ENCODE results near the gene ASPHD2.

Gene ASPHD2

DNA sequence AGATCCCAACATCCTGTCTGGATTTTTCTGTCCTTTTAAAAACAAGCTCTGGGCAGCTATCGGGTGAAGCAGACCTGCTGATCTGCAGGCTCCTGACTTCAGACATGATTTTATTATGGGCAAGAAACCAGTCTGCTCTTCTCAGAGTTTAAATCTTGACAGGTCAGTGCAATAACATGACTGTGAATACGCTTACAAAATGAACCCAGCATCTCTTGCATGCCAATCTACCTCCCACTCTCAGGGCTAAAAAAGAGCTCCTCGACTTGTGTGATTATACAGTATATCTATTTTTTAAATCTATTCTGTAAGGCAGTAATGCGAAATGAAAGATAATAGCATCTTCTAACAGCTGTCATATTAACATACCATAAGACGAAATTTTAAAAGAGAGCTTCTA is 18.7 kb upstream of the ASPHD2 start:
- no peaks in the 10 kb centered on the region for H3K27me3 ChIP-seq (ENCODE audit: insufficient read depth, poor library complexity, severe bottlenecking)
- H3K27ac ChIP-seq (replicated peaks), result no peak overlapping the region
- TF ChIP-seq GABPA (IDR thresholded peaks at IDR 0.05; ENCODE audit: low read depth), result no peak
- TF ChIP-seq SPI1 (IDR thresholded peaks at IDR 0.05; ENCODE audit: borderline replicate concordance, low read depth), result no peak
- TF ChIP-seq, protein P1, sequence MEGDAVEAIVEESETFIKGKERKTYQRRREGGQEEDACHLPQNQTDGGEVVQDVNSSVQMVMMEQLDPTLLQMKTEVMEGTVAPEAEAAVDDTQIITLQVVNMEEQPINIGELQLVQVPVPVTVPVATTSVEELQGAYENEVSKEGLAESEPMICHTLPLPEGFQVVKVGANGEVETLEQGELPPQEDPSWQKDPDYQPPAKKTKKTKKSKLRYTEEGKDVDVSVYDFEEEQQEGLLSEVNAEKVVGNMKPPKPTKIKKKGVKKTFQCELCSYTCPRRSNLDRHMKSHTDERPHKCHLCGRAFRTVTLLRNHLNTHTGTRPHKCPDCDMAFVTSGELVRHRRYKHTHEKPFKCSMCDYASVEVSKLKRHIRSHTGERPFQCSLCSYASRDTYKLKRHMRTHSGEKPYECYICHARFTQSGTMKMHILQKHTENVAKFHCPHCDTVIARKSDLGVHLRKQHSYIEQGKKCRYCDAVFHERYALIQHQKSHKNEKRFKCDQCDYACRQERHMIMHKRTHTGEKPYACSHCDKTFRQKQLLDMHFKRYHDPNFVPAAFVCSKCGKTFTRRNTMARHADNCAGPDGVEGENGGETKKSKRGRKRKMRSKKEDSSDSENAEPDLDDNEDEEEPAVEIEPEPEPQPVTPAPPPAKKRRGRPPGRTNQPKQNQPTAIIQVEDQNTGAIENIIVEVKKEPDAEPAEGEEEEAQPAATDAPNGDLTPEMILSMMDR (IDR thresholded peaks at IDR 0.05; ENCODE audit: insufficient read depth, low read length), result no peak
- TF ChIP-seq, protein P2, sequence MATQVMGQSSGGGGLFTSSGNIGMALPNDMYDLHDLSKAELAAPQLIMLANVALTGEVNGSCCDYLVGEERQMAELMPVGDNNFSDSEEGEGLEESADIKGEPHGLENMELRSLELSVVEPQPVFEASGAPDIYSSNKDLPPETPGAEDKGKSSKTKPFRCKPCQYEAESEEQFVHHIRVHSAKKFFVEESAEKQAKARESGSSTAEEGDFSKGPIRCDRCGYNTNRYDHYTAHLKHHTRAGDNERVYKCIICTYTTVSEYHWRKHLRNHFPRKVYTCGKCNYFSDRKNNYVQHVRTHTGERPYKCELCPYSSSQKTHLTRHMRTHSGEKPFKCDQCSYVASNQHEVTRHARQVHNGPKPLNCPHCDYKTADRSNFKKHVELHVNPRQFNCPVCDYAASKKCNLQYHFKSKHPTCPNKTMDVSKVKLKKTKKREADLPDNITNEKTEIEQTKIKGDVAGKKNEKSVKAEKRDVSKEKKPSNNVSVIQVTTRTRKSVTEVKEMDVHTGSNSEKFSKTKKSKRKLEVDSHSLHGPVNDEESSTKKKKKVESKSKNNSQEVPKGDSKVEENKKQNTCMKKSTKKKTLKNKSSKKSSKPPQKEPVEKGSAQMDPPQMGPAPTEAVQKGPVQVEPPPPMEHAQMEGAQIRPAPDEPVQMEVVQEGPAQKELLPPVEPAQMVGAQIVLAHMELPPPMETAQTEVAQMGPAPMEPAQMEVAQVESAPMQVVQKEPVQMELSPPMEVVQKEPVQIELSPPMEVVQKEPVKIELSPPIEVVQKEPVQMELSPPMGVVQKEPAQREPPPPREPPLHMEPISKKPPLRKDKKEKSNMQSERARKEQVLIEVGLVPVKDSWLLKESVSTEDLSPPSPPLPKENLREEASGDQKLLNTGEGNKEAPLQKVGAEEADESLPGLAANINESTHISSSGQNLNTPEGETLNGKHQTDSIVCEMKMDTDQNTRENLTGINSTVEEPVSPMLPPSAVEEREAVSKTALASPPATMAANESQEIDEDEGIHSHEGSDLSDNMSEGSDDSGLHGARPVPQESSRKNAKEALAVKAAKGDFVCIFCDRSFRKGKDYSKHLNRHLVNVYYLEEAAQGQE (IDR thresholded peaks at IDR 0.05; ENCODE audit: insufficient replicate concordance, low read depth), result no peak
- no peak for TF ChIP-seq POLR2AphosphoS5 (IDR thresholded peaks at IDR 0.05; ENCODE audit: low read depth)
- DNase-seq (ENCODE audit: low read depth in 1 of 2, low spot score in 1 of 2), result no peak
- H3K4me3 ChIP-seq (replicated peaks; ENCODE audit: insufficient read depth, low read length), result no peak overlapping the region

DNA sequence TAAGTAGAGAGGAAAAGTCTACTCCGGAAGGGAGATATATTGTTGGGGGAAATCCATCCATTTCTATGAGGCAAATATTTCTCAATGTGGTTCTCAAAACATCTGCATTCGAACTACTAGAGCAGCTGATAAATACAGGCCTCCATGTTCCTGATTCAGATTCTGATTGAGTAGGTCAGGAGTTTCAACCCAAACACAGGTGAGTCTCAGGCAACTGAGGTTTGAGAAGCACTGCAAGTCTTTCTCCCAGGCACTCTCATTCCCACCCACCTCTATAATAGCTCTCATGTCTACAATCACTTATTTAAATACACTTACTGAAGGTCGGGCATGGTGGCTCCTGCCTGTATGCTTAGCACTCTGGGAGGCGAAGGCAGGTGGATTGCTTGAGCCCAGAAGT is 14.7 kb upstream of the ASPHD2 start:
- TF ChIP-seq, protein P2 (IDR thresholded peaks at IDR 0.05; ENCODE audit: insufficient replicate concordance, low read depth), result no peak
- TF ChIP-seq SPI1 (IDR thresholded peaks at IDR 0.05; ENCODE audit: borderline replicate concordance, low read depth), result no peak
- no peak for TF ChIP-seq POLR2AphosphoS5 (IDR thresholded peaks at IDR 0.05; ENCODE audit: low read depth)
- no peak for TF ChIP-seq GABPA (IDR thresholded peaks at IDR 0.05; ENCODE audit: low read depth)
- TF ChIP-seq, protein P1 (IDR thresholded peaks at IDR 0.05; ENCODE audit: insufficient read depth, low read length), result no peak
- no peak for DNase-seq (ENCODE audit: low read depth in 1 of 2, low spot score in 1 of 2)
- Histone ChIP-seq H3K27ac (replicated peaks) (no peak overlapping the region), H3K4me3 (replicated peaks; ENCODE audit: insufficient read depth, low read length) (no peak overlapping the region), H3K27me3 (ENCODE audit: insufficient read depth, poor library complexity, severe bottlenecking) (no peaks in the 10 kb centered on the region)

DNA sequence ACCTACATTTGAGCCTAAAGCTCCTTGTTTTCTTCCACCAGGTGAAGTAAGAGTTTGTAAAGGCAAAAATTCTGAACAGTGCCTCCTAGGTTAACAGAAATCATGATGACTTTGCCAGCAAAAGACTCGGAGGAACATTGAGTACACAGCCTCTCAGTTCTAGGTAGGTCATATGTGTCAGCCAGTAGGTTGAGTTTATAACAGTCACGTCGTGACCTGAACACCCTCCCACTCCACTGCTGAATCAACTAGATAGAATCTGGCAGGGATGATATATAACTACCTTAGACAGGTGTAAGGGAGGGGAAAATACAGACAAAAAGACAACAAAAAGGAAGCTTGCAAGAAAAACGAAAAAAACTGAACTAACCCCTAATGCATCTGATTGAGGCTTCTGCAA is 12.8 kb upstream of the ASPHD2 start:
- Histone ChIP-seq H3K27me3 (ENCODE audit: insufficient read depth, poor library complexity, severe bottlenecking) (no peaks in the 10 kb centered on the region), H3K27ac (replicated peaks) (no peak overlapping the region), H3K4me3 (replicated peaks; ENCODE audit: insufficient read depth, low read length) (no peak overlapping the region)
- no peak for DNase-seq (ENCODE audit: low read depth in 1 of 2, low spot score in 1 of 2)
- TF ChIP-seq POLR2AphosphoS5 (IDR thresholded peaks at IDR 0.05; ENCODE audit: low read depth) (no peak), SPI1 (IDR thresholded peaks at IDR 0.05; ENCODE audit: borderline replicate concordance, low read depth) (no peak), GABPA (IDR thresholded peaks at IDR 0.05; ENCODE audit: low read depth) (no peak)
- TF ChIP-seq, protein P2 (IDR thresholded peaks at IDR 0.05; ENCODE audit: insufficient replicate concordance, low read depth), result no peak
- TF ChIP-seq, protein P1 (IDR thresholded peaks at IDR 0.05; ENCODE audit: insufficient read depth, low read length), result no peak
